NCI-H1417 (cell line): ENCODE data around the gene ELFN1.

Experiments
- DNase-seq, 3 experiments: peaks; one replicate each; lab custom pipeline; 2025; lab: John Stamatoyannopoulos, UW

Gene ELFN1

DNA sequence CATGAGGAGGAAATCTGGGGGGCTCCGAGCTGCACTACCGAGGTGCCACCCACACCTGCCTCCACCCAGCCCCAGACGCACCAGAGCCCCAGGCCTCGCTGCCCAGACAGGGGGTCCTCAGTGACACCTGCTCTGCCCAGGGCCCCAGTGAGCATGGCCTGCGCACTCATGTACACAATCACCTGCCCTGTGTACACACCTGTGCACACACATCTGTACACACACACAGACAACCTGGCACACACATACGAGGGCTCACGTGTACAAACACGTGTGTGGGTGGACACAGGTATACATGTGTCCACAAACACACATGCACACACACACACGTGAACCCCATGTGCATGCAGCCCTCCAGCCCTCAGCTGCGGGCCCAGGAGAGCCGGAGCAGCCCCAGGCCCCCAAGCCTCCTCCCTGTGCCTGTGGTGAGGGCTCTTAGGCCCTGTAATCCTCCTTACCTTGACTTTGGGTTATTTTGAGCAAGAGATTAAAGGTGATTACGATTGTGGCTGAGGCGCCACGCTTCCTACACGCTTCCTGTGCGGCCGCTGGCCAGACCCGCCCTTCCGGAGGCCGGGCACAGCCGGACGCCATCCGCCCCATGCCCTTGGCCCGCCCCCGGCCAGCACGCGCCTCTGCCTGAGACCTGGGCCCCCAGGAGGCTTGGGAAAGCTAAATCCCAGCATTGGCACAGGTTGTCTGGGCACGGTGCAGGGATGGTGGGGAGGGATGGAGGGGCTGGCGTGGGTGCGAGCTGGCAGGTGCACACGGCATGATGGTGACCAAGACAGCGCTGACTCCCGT, 71.9 kb downstream of the ELFN1 start:
- no peak for DNase-seq

DNA sequence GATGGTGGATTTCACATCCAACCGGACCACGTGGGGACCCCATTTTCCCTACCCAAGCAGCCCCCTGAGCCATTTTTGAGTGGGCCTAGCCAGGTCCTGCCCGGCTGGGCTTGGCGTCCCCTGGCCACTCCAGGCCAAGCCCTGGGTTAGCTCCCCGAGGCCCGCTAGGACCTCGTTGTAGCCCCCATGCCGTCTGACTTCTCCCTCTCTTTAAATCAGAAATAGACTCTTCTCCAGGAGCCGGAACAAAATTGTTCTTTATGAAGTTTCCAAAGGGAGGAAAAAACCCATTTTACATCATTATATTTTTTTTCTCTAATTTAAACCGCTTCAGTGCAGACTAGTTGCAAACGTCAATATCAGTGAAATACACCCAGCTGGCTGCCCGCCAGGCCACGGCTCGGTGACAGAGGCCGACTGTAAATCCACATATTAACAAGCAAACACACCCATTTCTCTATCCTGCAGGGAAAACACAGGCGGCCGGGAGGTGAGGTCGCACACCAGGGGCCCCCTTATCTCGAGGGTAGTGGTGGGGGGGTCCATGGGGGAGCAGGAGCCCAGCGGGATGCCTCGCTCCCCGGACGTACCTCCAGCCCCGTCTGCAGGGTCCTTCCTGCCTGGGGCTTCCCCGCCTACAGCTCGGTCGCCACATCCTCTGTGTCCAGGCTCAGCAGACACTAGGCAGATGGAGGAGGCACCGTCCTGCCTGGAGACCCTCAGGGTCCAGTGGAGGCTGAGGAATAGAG, 72.7 kb downstream of the ELFN1 start:
- DNase-seq: peak; percentile 35 to 66 (median 55)

DNA sequence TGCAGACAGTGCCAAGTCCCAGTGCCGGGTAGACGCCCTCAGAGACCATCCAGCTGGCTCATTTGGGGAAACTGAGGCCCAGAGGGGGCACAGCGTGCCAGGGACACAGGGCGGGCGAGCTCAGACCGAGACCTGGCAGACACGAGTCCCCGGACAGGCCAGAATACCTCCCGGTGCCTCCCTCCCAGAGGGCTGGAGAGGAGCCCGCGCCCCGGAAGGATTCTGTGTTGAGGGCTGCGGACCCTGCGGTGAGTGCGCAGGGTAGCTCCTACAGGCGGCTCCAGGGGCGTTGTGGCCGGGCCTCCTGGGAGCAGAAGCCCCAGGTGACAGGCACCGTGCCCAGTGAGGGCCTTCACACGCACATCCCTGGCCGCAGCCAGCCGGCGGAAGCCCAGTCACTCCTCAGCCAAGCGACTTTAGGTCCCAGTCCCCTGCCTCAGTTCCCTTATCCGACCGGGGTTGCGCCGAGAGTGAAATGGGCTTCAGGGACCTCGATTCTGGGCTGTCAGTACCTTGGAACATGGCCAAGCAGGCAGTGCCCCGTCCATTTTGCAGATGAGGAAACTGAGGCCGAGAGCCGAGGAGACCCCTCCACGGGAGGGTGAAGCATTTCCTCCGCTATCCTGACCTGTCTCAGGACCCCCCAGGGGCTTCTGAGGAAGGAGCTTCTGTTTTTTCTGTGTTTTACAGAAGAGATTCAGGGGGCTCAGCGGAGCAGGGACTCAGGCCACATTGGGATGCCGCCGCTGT, 73.6 kb downstream of the ELFN1 start:
- DNase-seq: no peak

DNA sequence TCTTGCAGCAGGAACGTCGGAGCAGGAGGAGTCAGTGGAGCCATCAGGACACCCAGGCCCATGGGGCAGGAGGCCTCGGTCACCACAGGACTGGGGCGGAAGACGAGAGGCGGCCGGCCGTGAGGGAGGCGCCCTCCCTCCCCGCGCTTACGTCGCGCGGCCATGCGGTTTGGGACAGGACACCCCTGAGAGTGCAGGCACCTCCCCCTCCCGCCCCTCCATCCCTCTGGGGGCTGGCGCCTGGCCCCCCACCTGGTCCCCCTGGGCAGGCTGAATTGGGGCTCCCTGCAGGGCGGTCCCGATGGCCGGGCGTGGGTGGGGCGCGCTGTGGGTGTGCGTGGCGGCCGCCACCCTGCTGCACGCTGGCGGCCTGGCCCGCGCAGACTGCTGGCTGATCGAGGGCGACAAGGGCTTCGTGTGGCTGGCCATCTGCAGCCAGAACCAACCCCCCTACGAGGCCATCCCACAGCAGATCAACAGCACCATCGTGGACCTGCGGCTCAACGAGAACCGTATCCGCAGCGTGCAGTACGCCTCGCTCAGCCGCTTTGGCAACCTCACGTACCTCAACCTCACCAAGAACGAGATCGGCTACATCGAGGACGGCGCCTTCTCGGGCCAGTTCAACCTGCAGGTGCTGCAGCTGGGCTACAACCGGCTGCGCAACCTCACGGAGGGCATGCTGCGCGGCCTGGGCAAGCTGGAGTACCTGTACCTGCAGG, 74.4 kb downstream of the ELFN1 start:
- DNase-seq: no peak

DNA sequence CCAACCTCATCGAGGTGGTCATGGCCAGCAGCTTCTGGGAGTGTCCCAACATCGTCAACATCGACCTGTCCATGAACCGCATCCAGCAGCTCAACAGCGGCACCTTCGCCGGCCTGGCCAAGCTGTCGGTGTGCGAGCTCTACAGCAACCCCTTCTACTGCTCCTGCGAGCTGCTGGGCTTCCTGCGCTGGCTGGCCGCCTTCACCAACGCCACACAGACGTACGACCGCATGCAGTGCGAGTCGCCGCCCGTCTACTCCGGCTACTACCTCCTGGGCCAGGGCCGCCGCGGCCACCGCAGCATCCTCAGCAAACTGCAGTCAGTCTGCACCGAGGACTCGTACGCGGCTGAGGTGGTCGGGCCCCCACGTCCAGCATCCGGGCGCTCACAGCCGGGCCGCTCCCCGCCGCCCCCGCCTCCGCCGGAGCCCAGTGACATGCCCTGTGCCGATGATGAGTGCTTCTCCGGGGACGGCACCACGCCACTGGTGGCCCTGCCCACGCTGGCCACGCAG, 75.0 kb downstream of the ELFN1 start:
- DNase-seq: no peak

DNA sequence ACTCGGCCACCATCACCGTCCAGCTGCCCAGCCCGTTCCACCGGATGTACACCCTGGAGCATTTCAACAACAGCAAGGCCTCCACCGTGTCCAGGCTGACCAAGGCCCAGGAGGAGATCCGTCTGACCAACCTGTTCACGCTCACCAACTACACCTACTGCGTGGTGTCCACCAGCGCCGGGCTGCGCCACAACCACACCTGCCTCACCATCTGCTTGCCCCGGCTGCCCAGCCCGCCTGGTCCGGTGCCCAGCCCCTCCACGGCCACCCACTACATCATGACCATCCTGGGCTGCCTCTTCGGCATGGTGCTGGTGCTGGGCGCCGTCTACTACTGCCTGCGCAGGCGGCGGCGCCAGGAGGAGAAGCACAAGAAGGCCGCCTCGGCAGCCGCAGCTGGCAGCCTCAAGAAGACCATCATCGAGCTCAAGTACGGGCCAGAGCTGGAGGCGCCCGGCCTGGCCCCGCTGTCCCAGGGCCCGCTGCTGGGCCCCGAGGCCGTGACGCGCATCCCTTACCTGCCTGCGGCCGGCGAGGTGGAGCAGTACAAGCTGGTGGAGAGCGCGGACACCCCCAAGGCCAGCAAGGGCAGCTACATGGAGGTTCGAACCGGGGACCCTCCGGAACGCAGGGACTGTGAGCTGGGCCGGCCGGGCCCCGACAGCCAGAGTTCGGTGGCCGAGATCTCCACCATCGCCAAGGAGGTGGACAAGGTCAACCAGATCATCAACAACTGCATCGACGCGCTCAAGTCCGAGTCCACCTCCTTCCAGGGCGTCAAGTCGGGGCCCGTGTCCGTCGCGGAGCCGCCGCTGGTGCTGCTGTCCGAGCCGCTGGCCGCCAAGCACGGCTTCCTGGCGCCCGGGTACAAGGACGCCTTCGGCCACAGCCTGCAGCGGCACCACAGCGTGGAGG, 75.8 kb downstream of the ELFN1 start:
- no peak for DNase-seq

DNA sequence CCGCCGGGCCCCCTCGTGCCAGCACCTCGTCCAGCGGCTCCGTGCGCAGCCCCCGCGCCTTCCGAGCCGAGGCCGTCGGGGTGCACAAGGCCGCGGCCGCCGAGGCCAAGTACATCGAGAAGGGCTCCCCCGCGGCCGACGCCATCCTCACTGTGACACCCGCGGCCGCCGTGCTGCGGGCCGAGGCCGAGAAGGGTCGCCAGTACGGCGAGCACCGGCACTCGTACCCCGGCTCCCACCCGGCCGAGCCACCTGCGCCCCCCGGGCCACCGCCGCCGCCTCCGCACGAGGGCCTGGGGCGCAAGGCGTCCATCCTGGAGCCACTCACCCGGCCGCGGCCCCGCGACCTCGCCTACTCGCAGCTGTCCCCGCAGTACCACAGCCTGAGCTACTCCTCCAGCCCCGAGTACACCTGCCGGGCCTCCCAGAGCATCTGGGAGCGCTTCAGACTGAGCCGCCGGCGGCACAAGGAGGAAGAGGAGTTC, 76.5 kb downstream of the ELFN1 start:
- DNase-seq: no peak

DNA sequence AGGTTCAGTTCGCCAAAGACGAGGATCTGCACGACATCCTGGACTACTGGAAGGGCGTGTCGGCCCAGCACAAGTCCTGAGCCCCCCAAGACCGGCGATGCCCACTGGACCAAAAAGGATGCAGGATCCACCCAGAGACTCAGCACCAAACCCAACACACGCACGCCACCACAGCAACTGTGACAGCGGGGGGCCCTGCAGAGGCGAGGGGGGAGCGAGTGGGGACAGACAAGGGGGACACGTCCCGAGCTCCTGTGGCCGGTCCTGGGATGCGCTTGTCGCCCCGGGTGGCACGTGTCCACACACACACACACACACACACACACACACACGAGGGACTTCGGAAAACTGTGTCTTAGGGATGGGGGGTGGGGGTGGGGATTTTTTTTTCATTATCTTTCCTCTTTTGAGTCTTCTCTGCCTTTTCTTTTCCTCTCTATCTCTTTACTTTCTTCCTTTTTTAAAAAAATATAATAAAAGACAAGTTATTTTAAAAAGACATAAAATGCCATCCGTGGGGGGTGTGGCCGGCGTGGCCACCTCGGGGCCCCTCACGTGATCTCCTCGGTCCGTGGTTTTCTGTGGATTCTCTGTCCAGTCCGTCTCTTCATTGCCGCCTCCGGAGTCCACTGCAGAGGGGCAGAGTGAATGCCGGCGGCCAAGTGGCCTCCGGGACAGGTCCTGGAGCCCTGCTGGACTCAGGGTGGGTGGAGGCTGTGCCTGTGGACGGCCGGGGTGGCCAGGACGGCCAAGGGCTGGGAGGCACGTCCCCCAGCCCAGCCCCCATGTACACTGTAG, 77.1 kb downstream of the ELFN1 start:
- no peak for DNase-seq

DNA sequence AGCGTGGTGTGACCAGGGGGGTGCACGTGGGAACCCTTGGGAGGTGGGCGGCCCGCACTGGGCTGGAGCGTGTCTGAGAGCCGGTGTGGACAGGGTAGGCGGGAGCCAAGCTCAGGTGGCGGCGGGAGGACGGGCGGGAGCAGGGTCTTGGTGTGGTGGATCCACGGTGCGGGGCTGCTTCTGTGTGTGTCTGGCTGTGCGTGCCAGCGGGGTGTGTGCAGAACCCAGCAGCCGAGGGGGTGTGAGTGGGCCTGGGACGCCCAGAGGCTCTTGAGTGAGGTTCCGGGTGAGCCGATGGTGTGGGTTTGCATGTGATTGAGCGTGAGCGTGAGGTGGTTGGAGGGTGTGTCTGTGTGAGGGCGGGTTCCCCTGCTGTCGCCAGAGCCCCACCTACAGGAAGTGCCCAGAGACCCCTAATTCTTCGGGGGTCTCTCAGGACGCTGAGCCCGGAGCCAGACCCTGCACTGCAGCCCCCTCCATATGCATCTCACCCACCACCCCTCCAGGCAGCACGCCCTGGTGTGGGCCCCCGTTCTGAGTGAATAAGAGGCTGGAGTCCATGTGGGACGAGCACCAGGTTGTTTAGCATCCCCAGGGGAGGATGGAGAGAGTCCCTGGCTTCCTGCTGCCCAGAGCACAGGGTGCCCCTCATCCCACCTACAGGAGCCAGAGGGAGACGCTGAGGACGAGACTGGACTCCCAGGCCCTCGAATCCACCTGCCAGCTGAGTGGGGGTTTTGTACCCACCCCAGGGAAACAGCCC, 78.2 kb downstream of the ELFN1 start:
- peak in 2 of 3 experiments; percentile 30 to 38 for DNase-seq

DNA sequence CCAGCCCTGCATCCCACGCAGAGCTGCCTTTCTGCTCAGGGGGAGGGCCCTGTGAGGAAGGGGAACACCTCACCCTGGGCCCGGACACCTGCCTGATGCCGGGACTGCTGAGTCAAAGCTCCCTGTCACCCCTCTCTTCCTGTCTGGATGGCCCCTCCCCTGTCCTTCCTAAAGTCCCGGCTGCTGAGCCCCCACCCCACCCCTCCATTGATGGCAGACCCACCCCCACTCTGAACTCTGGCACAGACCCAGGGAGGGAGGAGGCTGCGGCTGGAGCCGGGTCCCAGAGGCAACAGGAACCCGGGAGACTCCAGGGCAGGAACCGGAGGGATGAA, 78.7 kb downstream of the ELFN1 start:
- DNase-seq: no peak

DNA sequence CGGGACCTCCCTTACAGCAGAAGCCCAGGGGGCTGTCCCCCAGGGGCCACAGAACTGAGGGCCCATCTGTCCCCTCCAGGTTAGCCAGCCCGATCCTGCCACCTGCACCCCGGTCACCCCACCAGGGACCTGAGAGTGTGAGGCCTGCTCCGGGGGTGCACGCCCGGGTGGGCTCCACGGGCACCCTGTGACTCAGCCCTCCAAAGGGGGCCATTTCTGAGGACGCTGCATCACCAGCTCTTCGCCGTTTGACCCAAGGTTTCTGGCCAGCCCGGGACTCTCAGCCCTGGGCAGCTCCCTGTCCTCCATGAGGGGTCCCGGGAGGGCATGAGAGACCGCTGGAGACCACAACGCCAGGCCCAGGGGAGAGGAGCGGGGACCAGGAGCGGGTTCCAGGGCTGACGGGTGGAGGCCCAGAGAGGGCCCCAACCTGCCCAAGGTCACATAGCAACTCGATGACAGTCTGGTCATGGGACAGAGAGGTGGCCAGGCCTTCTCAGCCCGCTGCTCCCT, 79.3 kb downstream of the ELFN1 start:
- no peak for DNase-seq

DNA sequence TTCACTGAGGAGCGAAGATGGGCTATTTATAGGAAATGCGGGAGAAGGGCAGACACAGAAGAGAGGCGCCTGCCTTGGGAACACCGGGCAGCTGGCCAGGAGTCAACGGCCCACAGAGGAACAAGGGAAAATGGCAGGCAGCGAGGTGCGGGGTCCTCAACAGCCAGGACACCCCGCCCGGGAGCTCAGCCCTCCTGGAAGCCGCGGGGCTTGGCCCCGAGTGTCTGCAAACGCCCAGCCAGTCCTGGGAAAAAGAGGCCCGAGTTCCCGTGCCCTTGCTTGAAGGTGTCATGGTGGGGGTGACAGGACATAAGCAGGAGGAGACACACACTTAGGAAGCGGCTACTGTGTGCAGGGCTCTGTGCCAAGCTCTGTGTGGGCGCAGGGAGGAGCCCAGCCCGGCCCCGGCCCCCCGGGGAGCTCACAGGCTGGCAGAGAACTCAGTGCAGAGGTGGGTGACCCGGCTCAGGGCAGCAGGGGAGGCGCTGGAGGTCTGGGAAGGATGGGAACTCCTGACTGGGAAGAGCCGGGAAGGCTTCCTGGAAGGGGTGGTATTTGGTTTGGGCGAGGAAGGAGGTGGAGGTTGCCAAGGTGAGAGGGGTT, 79.9 kb downstream of the ELFN1 start:
- no peak for DNase-seq

DNA sequence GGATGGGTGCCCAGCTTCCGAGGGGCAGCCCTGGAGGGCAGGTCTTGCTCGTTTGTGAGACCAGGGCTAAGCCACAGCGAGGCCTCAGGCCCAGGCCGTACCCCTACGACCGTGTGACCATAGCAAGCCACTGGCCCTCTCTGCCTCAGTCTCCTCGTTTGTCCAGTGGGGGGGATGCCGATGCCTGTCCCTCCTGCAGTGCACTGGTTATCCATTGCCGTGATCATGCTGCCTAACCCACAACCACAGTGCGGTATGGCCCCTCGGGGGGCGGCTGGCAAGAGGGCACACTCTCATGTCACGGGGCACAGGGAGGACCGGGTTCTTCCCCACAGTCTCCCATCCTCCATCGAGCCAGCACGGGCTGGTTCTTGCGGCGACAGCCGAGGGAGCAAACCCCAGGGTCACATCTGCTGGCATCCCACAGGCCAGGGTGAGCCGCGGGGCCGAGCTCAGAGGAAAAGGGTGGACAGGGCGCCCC, 80.5 kb downstream of the ELFN1 start:
- no peak for DNase-seq

DNA sequence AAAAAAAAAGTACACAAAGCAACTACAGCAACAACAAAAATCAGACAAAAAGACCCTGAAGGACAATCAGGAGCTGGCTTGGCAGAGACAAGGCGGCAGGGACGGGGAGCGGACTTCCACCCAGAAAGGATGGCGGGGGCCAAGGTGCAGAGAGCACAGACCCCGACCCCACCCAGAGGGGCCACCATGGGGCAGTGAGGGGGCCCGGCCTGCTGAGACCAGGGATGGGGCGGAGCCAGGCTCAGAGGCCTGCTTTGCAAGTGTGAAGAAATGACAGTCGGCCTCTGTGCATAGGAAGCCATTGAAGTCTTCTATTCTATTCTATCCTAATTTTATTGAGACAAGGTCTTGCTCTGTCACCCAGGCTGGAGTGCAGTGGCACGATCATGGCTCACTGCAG, 82.0 kb downstream of the ELFN1 start:
- DNase-seq: no peak

DNA sequence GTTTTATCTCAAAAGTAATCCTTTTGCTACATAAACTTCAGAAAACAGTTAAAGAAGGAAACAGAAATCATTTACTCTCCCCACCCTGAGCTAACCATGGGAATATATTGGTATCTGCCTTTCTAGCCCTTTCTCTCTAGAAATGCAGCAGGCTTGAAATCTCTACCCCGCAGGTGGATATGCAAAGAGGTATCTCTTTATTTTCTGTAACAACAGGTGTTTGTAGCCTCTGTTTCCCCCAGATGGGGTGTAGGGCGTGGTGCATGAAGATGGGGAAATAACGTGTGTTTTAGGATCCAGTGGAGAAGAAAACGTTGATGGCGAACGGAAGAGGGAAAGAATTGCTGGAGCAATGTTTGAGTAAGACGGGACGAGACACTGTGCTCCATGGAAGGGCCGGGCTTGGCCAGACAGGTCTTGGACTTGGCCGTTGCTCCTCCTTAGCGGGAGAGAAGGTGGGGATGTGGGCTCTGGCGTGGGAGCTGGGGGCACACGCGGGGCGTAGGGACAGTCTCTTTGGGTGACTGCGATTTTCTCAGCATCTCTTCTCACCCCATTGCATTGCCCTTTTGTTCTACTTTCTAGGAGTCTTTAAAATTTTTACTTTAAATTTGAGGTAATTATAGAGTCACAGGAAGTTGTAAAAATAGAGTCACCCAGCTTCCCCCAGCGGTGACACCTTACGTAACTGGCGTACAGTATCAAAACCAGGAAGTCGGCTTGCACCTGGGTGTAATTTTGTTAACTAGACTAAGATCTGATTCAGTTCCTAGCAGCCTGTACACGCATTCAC, 82.9 kb downstream of the ELFN1 start:
- no peak for DNase-seq

DNA sequence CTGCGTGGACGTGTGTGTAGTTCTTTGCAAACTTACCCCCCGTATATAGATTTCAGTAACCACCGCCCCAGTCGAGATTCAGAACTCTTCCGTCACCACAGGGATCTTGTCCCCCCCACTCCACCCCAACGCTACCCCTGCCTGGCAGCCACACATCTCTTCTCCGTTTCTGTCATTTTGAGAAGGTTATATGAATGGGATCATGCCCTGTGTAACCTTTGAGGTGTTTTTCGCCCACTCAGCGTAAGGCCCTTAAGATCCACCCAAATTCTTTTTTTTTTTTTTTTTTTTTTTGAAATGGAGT, 83.4 kb downstream of the ELFN1 start:
- DNase-seq: no peak

DNA sequence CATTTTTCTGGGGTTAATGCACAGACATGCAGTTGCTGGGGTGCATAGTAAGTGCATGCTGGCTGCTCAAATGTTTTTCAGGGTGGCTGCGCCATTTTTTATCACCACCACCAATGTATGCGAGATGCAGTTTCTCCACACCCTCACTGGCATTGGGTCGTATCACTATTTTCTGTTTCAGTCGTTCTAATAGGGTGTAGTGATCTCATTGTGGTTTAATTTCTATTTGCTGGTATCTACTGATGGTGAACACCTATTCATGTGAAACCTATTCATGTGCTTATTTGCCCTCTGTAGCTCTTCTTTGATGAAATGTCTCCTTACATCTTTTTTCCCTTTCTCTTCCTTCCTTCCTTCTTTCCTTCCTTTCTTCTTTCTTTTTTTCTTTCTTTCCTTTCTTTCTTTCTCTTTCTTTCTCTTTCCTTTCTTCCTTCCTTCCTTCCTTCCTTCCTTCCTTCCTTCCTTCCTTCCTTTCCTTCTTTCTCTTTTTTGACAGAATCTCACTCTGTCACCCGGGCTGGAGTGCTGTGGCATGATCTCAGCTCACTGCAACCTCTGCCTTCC, 84.3 kb downstream of the ELFN1 start:
- DNase-seq: no peak
